Measurements from ENCODE around the gene WDR91.

The WDR91 gene

DNA sequence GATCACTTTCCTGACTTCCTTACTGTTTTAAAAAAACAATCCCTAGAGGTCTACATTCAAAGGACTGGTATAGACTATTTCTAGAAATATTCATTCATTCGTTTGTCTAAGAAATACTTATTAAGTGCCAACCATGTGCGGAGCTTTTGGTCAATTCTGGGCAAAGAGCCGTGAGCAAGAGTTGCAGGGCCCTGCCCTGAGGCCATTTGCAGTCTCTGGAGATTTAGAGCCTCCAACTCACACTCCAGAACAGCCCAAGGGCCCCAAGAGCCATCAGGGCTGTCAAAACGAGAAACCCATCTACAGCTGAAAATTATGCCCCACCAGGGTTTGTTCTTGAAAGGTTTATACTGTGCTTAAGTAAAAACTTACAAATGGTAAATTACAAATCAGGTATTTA lies 16.2 kb downstream of the WDR91 start:
- in situ Hi-C loops (cut with MboI; ENCODE audit: low pct_unique_long_range_greater_than_20kb, low sequenced_read_pairs, unreplicated experiment) = no loop called here
- TF ChIP-seq CTCF (IDR thresholded peaks at IDR 0.05; ENCODE audit: extremely low read depth, insufficient read depth, missing control alignments) = no peak
- DNase-seq (ENCODE audit: low spot score) = no peak

- TF ChIP-seq CTCF (IDR thresholded peaks at IDR 0.05; ENCODE audit: extremely low read depth, insufficient read depth, missing control alignments) = no peak
- in situ Hi-C loops (cut with MboI; ENCODE audit: low pct_unique_long_range_greater_than_20kb, low sequenced_read_pairs, unreplicated experiment) = no loop called here
Observed at GRCh38 chr7:135194494-135195095, 16.7 kb downstream of the WDR91 start.

DNA sequence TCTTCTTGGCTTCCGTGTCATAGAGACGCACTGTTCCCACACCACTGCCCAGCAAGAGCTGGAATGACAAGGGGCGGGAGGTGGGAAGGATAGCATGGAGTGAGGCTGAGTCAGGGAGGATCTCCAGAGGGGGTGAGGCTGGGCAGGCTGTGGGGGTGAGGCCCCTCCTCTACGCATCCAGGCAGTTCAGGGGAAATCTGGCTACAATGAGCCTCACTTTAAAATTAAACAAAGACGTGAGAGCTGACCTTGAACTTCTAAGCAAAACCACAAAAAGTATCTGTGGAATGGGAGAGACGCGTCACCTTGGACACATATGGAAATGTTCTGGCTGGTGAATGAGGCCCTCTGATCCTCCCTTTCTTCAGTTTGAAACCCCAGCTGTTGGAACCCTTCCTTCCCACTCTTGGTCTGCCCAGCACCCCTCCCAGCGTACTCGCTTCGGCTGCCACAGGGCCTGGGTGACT lies 17.7 kb downstream of the WDR91 start:
- in situ Hi-C loops (cut with MboI; ENCODE audit: low pct_unique_long_range_greater_than_20kb, low sequenced_read_pairs, unreplicated experiment) = no loop called here
- no peak for DNase-seq (ENCODE audit: low spot score)
- no peak for TF ChIP-seq CTCF (IDR thresholded peaks at IDR 0.05; ENCODE audit: extremely low read depth, insufficient read depth, missing control alignments)

More at GRCh38 chr7:135194494-135195095, 16.7 kb downstream of the WDR91 start:
- DNase-seq (ENCODE audit: low spot score) = no peak

- in situ Hi-C loops (cut with MboI; ENCODE audit: low pct_unique_long_range_greater_than_20kb, low sequenced_read_pairs, unreplicated experiment) = no loop called here
- TF ChIP-seq CTCF (IDR thresholded peaks at IDR 0.05; ENCODE audit: extremely low read depth, insufficient read depth, missing control alignments) = no peak
Observed at GRCh38 chr7:135192914-135193536, 18.3 kb downstream of the WDR91 start.

DNA sequence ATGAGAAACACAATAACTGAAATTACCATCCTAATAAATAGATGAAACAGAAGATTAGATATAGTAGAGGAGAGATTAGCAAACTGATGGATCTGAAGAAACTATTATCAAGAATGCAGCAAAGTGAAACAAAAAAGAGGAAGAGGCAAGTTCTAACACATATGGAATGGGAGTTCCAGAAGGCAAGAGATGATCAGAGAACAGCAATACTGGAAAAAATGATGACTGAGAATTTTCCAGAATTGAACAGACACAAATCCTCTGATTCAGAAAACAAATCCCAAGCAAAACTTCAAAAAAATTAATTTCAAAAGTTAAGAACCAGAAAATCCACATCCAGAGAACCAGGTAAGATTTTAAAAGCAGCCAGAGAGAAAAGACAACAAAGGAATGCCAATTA lies 20.6 kb downstream of the WDR91 start:
- in situ Hi-C loops (cut with MboI; ENCODE audit: low pct_unique_long_range_greater_than_20kb, low sequenced_read_pairs, unreplicated experiment) = no loop called here
- no peak for DNase-seq (ENCODE audit: low spot score)
- TF ChIP-seq CTCF (IDR thresholded peaks at IDR 0.05; ENCODE audit: extremely low read depth, insufficient read depth, missing control alignments) = no peak

More at GRCh38 chr7:135192914-135193536, 18.3 kb downstream of the WDR91 start:
- DNase-seq (ENCODE audit: low spot score) = no peak

GRCh38 chr7:135189961-135190360 lies 21.4 kb downstream of the WDR91 start:
- in situ Hi-C loops (cut with MboI; ENCODE audit: low pct_unique_long_range_greater_than_20kb, low sequenced_read_pairs, unreplicated experiment) = no loop called here
- TF ChIP-seq CTCF (IDR thresholded peaks at IDR 0.05; ENCODE audit: extremely low read depth, insufficient read depth, missing control alignments) = no peak
- no peak for DNase-seq (ENCODE audit: low spot score)
